ENCODE results near the gene MBTD1. TPM values are rescaled to one million over a fixed set of nuclear protein-coding genes. Genes with fewer than 3 reads are reported as not detected.

The MBTD1 gene
- total RNA-seq, 2 experiments from 2014 or later = 7.0 to 10.2 TPM

- peaks cover 27% of the 10 kb centered on the region for H3K36me3 Mint-ChIP-seq (ENCODE audit: low read depth)
- intact Hi-C loops (cut with micrococcal nuclease) = no loop called here
- no peak for ATAC-seq
These were observed 3.7 kb downstream of the MBTD1 start for GRCh38 chr17:51256101-51256500.

GRCh38 chr17:51255673-51256072, 4.2 kb downstream of the MBTD1 start:
- no peak for ATAC-seq
- Mint-ChIP-seq H3K27ac (no peak overlapping the region), H3K4me3 (no peak overlapping the region)

More at GRCh38 chr17:51256101-51256500, 3.7 kb downstream of the MBTD1 start:
- no peaks in the 10 kb centered on the region for H3K27me3 Mint-ChIP-seq
- POLR2A ChIA-PET = interaction anchor here (1.2 kb wide), 1 partner anchor 56 kb away, joined by 3 read pairs; no protein-coding TSS in a partner anchor
- CTCF ChIA-PET = interaction anchor here (1.7 kb wide), 1 partner anchor 53 kb away, joined by 3 read pairs; no protein-coding TSS in a partner anchor
- H3K4me3 Mint-ChIP-seq = no peak overlapping the region
- no peak for TF ChIP-seq CTCF (IDR thresholded peaks at IDR 0.05)
- peaks cover 49% of the 10 kb centered on the region for H3K4me1 Mint-ChIP-seq (ENCODE audit: low read depth)
- no peak overlapping the region for H3K27ac Mint-ChIP-seq
- DNase-seq = no peak
- H3K9me3 Mint-ChIP-seq = no peaks in the 10 kb centered on the region

GRCh38 chr17:51251010-51251409, 8.8 kb downstream of the MBTD1 start:
- no peak for TF ChIP-seq CTCF (IDR thresholded peaks at IDR 0.05)
- no peak for DNase-seq
- no peak for ATAC-seq
- Mint-ChIP-seq H3K4me3 (no peak overlapping the region), H3K27ac (peak overlapping the region; percentile 2), H3K9me3 (no peaks in the 10 kb centered on the region), H3K27me3 (no peaks in the 10 kb centered on the region), H3K36me3 (ENCODE audit: low read depth) (peaks cover 27% of the 10 kb centered on the region), H3K4me1 (ENCODE audit: low read depth) (peaks cover 27% of the 10 kb centered on the region)
- ChIA-PET POLR2A (interaction anchor here (0.7 kb wide), 1 partner anchor 20 kb away, joined by 3 read pairs; no protein-coding TSS in a partner anchor), CTCF (no interaction called here)
- intact Hi-C loops (cut with micrococcal nuclease) = no loop called here

More at GRCh38 chr17:51255673-51256072, 4.2 kb downstream of the MBTD1 start:
- POLR2A ChIA-PET = interaction anchor here (1.2 kb wide), 1 partner anchor 56 kb away, joined by 3 read pairs; no protein-coding TSS in a partner anchor
- Mint-ChIP-seq H3K9me3 (no peaks in the 10 kb centered on the region), H3K27me3 (no peaks in the 10 kb centered on the region), H3K36me3 (ENCODE audit: low read depth) (peaks cover 31% of the 10 kb centered on the region), H3K4me1 (ENCODE audit: low read depth) (peaks cover 52% of the 10 kb centered on the region)
- CTCF ChIA-PET = no interaction called here
- intact Hi-C loops (cut with micrococcal nuclease) = no loop called here
- DNase-seq = no peak
- no peak for TF ChIP-seq CTCF (IDR thresholded peaks at IDR 0.05)

DNA sequence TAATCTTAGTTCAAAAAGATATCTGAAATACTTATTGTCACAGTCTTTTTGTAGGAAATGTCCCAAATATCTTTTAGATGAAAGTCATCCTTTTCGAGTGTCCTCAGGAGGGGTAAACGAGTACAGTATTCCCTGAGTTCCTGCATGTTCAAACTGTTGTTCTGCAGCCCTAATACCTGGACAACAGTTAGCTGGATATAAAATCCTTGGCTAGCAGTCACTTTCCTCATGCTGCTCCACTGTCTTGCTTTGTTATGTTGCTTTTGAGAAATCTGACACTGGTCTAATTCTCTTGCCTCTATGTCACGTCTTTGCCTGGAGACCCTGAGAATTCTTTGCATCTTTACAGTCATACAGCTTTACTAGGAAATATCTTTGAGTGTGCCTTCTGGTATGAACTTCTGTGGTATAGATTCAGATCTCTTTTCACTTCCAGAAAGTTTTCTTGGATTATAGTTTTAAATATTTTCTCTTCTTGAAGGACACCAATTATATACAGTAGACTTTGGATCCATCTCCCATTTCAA, 9.5 kb downstream of the MBTD1 start:
- intact Hi-C loops (cut with micrococcal nuclease) = no loop called here
- ATAC-seq (no peak), DNase-seq (no peak)
- ChIA-PET CTCF (no interaction called here), POLR2A (interaction anchor here (0.7 kb wide), 1 partner anchor 21 kb away, joined by 3 read pairs; no protein-coding TSS in a partner anchor)
- Mint-ChIP-seq H3K4me1 (ENCODE audit: low read depth) (peaks cover 24% of the 10 kb centered on the region), H3K27me3 (no peaks in the 10 kb centered on the region), H3K36me3 (ENCODE audit: low read depth) (peaks cover 24% of the 10 kb centered on the region), H3K9me3 (no peaks in the 10 kb centered on the region), H3K27ac (no peak overlapping the region), H3K4me3 (no peak overlapping the region)
- no peak for TF ChIP-seq CTCF (IDR thresholded peaks at IDR 0.05)

GRCh38 chr17:51245535-51245934, 14.3 kb downstream of the MBTD1 start:
- TF ChIP-seq CTCF (IDR thresholded peaks at IDR 0.05) = no peak
- no peak overlapping the region for H3K4me3 Mint-ChIP-seq
- no peak overlapping the region for H3K27ac Mint-ChIP-seq
- H3K4me1 Mint-ChIP-seq (ENCODE audit: low read depth) = peaks cover 5% of the 10 kb centered on the region
- DNase-seq (no peak), ATAC-seq (no peak)
- H3K9me3 Mint-ChIP-seq = no peaks in the 10 kb centered on the region
- H3K36me3 Mint-ChIP-seq (ENCODE audit: low read depth) = peaks cover 7% of the 10 kb centered on the region
- POLR2A ChIA-PET = no interaction called here
- H3K27me3 Mint-ChIP-seq = no peaks in the 10 kb centered on the region
- intact Hi-C loops (cut with micrococcal nuclease) = no loop called here
- CTCF ChIA-PET = no interaction called here
